ENCODE data around the gene DUSP18.

The DUSP18 gene

GRCh38 chr22:30654361-30654760, 13.3 kb downstream of the DUSP18 start:
- TF ChIP-seq GATA3 (IDR thresholded peaks at IDR 0.05; ENCODE audit: low read depth, low read length) (no peak), GATA2 (IDR thresholded peaks at IDR 0.05; ENCODE audit: low read depth, low read length) (no peak)

GRCh38 chr22:30652852-30653251, 14.8 kb downstream of the DUSP18 start:
- no peak for TF ChIP-seq GATA3 (IDR thresholded peaks at IDR 0.05; ENCODE audit: low read depth, low read length)

GRCh38 chr22:30650508-30651116, 17.1 kb downstream of the DUSP18 start:
- TF ChIP-seq GATA2 (IDR thresholded peaks at IDR 0.05; ENCODE audit: low read depth, low read length), result no peak
- TF ChIP-seq GATA3 (IDR thresholded peaks at IDR 0.05; ENCODE audit: low read depth, low read length), result no peak

GRCh38 chr22:30649430-30650007, 18.2 kb downstream of the DUSP18 start:
- no peak for TF ChIP-seq GATA2 (IDR thresholded peaks at IDR 0.05; ENCODE audit: low read depth, low read length)
- TF ChIP-seq GATA3 (IDR thresholded peaks at IDR 0.05; ENCODE audit: low read depth, low read length), result no peak

GRCh38 chr22:30648825-30649224, 18.9 kb downstream of the DUSP18 start:
- TF ChIP-seq GATA2 (IDR thresholded peaks at IDR 0.05; ENCODE audit: low read depth, low read length) (no peak), GATA3 (IDR thresholded peaks at IDR 0.05; ENCODE audit: low read depth, low read length) (no peak)

GRCh38 chr22:30647536-30647935, 20.1 kb downstream of the DUSP18 start:
- TF ChIP-seq GATA3 (IDR thresholded peaks at IDR 0.05; ENCODE audit: low read depth, low read length), result no peak
- TF ChIP-seq GATA2 (IDR thresholded peaks at IDR 0.05; ENCODE audit: low read depth, low read length), result no peak

- no peak for TF ChIP-seq GATA3 (IDR thresholded peaks at IDR 0.05; ENCODE audit: low read depth, low read length)
- TF ChIP-seq GATA2 (IDR thresholded peaks at IDR 0.05; ENCODE audit: low read depth, low read length), result no peak
Measured at GRCh38 chr22:30646518-30647160, 21.0 kb downstream of the DUSP18 start.

- TF ChIP-seq GATA3 (IDR thresholded peaks at IDR 0.05; ENCODE audit: low read depth, low read length) (no peak), GATA2 (IDR thresholded peaks at IDR 0.05; ENCODE audit: low read depth, low read length) (no peak)
Measured at GRCh38 chr22:30643055-30643875, 24.4 kb downstream of the DUSP18 start.

GRCh38 chr22:30640839-30641430, 26.7 kb downstream of the DUSP18 start:
- TF ChIP-seq GATA2 (IDR thresholded peaks at IDR 0.05; ENCODE audit: low read depth, low read length), result no peak
- no peak for TF ChIP-seq GATA3 (IDR thresholded peaks at IDR 0.05; ENCODE audit: low read depth, low read length)

GRCh38 chr22:30640361-30640760, 27.3 kb downstream of the DUSP18 start:
- no peak for TF ChIP-seq GATA2 (IDR thresholded peaks at IDR 0.05; ENCODE audit: low read depth, low read length)
- TF ChIP-seq GATA3 (IDR thresholded peaks at IDR 0.05; ENCODE audit: low read depth, low read length), result no peak

- peak; percentile 88 for TF ChIP-seq GATA2 (IDR thresholded peaks at IDR 0.05; ENCODE audit: low read depth, low read length)
- no peak; the same call in 1 of the 2 replicates for TF ChIP-seq GATA3 (IDR thresholded peaks at IDR 0.05; ENCODE audit: low read depth, low read length)
Measured at GRCh38 chr22:30637701-30638114, 30.0 kb downstream of the DUSP18 start.

GRCh38 chr22:30636226-30637077, 31.2 kb downstream of the DUSP18 start:
- no peak for TF ChIP-seq GATA3 (IDR thresholded peaks at IDR 0.05; ENCODE audit: low read depth, low read length)

All from SH-SY5Y (cell line).